Activated CD8-positive, alpha-beta memory T cell treated with anti-CD3 and anti-CD28 coated beads, Interleukin-2, amount 50 U/mL, for 1 hour (primary cell): ENCODE data around the gene CMIP.
A peak's percentile ranks its signal among the peaks of the same experiment; 100 is the strongest.

Experiments
- DNase-seq: peaks from one replicate; pipeline ENCODE4 v3.0.0-alpha.2; 2020; ENCODE audit errors: extremely low read depth

CMIP gene

DNA sequence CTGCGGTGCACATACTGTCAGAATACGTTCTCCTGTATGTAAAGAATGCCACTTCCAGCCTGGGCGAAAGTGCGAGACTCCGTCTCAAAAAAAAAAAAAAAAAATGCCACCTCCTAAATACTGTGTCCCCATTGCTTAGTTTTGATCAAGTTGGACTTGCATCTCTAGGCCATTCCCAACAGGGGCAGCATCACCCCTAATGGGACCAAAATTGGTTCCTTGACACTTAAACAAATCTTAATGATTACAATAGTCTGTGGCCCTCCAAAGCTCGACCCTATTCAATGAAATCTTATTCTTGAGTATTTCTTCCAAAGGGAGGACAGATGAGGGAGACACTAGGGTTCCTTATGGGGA, 179.8 kb downstream of the CMIP start:
- no peak for DNase-seq

DNA sequence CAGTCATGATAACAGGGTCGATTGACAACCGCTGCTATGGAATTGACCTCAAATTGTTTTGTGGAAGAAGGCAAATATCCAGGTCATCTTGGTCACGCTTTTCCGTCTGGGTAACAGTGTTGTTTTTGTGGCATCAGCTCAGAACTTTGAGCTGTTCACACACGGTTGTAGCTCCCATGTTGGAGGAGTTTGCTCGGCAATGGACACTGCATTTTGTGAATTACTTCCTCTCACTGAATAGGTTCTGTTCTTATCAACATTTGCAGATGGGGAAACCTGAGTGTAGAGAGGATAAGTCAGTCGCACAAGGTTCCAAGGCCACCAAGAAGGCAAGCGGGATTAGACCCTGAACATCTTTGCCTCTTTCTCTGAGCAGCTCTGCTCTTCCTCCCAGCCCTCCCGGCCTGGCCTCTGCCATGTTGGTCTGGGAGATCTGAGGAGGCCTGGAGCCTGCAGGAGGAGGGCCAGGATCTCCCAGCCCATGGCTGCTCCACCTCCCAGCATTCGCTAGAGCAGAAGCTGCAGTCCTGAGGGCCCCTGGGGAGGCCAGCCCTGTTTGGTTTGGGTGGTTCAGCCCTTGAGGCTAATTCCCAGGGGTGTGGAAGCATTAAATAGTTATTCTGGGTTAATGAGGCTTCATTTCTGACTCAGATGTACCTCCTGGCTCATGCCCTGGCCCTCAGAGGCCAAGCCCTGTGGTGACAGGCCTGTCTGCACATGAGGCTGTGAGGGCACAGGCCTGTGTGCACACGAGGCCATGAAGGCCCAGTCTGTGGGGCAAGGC, 180.3 kb downstream of the CMIP start:
- no peak for DNase-seq

DNA sequence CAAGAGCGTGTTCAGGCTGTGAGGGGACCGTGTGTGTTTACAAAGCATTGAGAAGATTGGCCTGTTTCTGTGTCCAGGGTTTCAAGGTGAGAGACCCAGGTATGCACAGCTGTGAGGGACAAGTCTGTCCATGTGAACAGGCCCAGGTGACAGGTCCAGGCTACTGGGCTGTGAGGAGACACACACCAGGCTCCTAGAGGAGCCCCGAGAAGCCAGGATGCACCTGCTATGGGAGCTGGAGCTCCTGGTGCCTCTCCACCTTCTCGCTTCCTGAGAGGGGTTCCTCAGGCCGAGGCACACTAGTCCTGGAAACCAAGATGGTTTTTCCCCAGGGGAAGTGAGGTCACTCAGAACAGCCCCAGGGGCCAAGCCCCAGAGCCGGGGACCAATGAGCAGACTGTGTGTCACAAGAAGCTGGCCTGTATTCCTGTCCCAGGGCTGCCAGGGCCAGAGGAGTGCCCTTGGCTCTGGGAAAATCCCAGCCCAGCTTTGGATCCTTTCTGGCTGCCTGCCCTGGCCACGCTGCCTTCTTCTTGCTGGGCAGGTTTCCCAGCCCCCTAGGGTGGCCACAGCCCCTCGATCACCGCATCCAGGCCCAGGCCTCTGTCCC, 181.0 kb downstream of the CMIP start:
- DNase-seq = no peak

DNA sequence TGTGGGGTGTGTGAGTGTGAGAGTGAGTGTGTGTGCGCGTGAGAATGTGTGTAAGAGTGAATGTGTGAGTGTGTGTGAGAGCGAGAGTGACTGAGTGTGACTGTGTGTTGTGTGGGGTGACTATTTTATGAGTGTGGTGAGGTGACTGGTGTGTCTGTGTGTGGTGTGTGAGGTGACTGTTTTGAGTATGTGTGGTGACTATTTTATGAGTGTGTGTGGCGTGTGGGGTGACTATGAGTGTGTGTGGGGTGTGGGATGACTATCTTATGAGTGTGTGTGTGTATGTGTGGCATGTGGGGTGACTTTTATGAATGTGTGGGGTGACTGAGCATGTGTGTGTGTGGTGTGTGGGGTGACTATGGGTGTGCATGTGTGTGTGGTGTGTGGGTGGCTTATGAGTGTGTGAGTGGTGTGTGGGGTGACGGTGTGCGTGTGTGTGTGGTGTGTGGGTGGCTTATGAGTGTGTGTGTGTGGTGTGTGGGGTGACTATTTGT, 181.6 kb downstream of the CMIP start:
- no peak for DNase-seq

DNA sequence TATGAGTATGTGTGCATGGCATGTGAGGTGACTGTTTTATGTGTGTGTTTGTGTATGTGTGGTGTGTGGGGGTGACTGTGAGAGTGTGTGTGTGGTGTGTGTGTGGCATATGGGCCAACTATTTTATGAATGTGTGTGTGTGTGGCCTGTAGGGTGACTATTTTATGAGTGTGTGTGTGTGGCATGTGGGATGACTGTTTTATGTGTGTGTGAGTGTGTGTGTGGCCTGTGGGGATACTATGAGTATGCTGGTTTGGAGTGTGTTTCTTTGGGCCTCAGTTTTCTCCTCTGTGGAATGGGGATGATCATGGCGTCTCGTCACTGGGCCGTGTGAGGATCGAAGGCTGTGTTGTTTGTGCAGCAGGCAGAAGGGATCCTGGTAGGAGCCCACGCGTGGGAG, 182.4 kb downstream of the CMIP start:
- no peak for DNase-seq

DNA sequence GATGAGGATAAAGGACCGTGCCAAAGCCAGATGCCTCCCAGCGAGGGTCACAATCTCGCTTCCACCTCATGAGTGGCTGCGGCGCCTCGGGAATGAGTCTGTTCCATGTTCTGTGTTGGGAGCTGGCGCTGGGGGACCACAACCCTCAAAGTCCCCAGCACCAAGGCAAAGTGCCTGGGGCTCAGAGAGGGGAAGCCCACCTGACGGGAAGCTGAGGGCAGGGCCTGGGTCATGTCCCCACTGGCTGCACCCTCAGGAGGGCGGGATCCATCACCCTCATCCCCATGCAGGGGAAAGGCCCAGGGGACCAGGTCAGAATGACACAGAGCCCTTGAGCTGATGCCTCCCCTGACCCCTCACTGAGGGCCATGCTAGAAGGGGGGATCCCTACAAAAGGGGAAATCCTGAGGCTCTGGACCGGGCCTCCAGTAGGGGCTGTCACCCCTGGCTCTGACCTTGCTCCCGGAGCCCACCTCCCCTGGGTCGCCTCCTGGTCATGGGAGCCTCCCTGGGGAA, 183.2 kb downstream of the CMIP start:
- DNase-seq = no peak

DNA sequence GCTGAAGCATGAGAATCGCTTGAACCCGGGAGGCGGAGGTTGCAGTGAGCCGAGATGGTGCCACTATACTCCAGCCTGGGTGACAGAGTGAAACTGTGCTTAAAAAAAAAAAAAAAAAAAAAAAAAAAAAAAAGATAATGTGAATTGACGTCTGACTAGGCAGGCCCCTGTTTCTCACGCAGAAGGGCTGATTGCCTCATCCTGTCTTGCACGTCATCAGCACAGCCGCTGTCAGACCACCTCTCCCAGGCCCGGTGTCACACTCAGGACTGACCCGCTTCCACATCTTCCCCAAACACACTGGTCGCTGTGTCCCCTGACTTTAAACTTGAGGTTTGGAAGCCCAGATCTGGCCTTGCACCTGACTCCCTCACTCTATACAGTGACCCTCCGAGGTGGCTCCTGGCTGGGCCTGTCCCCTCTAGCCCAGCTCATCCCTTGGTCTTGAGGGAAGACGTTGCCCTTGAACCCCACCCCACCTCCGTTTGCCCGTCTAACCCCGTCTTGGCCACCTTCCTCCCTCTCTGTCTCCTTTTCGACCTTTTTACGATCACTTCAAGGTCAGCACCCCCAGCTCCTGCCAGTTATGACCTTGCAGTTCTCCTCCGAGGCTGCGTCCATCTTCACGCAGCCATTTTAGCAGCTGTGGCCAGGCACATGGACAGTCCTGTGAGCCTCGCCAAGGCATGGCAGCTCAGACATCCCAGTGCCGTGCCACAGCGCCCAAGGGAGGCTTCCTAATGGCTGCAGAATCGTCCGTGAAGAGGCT, 184.6 kb downstream of the CMIP start:
- DNase-seq = no peak

DNA sequence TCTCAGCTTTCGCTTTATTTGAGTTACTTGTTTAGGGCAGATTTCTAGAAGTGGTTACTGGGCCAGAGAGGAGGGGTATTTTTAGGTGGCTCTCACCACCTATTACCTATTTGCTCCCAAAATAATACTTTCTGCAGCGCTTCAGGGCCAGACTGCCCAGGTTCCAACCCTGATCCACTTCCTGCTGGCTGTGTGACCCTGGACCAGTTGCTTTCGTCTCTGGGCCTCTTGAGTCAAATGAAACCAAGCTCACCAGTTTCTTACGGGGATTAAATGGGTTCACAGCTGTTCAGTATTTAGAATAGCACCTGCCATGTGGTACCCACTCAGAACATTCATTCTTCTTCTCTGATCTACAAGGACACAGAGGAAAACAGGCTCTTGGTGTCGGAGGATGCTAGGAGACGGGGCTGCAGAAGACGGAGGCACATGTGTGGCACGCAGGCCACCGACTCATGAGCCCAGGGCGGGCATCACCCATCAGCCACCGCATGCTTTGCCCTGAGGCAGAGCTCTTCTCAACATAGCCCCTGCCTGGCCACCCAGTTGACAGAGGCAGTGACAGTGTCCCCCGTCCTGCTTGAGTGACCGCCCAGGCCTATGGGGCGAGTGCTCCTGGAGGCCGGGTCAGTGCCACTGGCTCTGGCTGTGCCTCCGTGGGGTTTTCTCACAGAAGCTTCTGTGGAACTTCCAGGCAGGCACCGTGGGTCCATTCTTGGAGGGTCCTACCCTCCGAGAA, 185.5 kb downstream of the CMIP start:
- no peak for DNase-seq

DNA sequence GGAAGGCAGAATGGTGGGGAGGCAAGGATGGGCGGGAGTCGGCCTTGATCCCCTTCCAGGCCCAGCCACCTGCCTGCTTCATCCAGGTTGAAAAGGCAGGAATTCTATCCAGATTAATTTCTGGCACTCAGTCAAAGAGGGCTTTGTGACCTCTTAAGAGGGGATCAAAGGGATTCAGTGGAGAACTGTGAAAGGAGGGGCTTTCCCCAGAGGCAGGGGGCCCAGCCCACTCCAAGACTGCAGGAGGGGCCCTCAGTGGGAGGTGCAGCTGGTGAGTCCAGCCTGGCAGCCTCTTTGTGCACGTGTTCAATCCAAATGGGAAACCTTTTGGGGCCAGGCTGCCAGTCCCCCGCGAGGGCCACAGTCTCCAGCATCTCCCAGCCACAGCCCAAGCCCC, 186.0 kb downstream of the CMIP start:
- DNase-seq = no peak

DNA sequence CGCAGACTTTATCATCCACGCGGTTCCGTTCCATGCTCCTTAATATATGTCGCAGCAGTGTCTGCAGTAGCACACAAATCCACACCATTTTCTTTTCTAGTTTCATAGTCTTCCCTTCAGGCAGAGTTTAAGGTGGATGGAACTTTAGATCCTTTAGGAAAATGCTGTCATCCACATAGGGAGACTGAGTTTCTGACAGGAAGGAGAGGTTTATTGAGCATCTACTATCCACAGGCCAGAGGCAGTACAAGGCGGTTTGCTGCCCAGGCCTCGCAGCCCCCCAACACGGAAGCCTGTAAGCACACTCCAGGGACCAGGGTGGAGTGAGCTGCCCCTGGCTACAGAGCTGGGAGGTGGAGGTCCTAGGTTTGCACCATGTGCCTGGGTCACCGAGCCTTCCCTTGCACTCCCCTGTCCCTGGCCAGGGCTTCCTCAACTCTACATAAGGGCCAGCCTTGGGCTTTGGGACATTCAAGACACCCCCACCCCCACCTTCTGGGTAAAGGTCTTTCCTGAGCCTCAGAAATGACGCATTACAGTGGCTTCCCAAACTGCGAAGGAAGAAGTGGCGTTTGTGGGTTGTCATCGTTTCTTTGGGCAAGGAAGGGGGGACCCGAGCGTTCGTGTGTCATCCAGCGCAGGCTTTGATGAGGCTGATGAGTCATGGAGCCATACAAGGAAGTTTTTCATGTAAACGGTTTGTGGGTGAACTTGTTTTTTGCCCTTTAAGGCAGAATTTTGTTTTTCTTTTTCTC, 188.0 kb downstream of the CMIP start:
- DNase-seq = peak; percentile 68

DNA sequence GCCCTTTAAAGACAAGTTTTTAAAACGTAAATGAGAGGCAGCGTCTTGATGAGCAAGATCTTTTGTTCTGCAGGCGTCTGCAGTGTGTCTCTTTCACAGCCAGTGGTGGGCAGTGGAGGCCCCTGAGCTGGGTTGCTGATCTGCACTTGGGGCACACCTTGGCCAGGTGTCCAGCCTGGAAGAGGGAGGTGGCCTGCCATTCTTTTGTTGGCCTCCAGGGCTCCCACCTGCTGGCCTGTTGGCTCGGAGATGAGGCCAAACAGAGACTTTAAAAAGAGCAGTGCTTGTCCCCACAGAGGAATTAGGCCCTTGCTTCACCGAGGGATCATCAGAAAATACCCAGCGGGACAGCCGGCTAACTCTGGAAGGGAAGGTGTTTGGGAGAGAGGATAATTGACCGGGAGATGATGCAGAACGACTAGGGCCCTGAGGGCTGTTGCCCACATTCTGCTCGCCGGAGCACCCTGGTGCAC, 188.6 kb downstream of the CMIP start:
- DNase-seq = peak; percentile 17

DNA sequence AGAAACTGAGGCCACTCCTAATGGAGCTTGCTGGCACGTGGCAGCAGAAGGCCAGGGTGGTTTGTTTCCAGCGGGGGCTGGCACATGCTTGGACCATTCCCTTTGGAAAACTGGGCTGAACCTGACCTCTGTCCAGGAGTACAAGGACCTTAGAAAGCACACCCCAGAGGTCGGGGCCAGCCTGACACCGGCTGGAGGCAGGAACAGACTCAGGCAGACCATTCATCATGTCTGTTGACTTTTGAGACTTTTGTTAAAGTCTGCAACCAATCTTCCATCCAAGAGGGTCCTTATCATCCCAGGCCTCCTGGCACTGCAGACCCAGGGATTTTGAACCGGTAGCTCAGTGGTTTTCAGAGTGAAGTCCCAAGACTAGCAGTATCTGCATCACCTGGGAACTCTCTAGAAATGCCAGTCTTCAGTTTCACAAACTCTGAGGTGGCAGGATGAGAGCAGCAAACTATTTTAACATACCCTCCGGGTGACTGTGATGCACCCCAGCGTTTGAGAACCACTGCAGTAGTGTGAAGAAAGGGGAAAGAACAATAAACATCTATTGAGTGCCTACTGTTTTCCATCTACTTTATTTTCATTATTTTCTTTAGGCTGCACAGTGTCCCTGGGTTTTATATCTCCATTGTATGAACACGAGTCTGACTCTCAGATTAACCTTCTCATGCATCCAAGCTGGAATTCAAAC, 189.2 kb downstream of the CMIP start:
- DNase-seq = no peak

DNA sequence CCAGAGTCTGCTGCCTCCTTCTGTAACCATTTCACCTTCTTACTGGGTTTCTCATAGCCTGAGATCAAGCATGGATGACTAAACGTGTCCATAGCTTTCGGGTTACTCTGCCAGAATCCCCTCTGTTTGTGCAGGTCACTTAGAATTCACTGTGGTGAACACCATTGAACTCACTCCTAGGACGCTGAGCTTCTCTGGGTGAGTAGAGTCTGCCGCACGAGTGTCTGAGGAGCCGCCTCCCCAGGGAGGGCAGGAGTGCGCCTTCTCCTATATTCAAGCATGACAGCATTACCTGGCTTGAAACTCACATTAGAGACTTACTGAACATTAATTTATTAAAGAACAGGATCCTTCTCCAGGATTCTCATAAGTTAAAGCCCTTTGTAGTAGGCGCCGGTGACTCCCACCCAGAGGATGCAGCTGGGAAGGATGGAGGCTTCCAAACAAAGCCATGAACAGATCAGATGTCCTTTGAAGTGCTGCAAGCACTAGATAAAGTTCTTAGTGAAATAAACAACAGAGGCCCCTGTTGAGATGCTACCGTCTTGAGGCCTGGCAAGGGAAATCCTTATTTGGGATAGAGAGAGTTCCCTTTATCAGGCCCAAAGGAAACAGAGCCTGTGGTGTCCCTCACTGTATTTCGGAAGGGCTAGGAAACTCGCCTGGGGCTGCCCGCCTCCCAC, 189.9 kb downstream of the CMIP start:
- DNase-seq = no peak

DNA sequence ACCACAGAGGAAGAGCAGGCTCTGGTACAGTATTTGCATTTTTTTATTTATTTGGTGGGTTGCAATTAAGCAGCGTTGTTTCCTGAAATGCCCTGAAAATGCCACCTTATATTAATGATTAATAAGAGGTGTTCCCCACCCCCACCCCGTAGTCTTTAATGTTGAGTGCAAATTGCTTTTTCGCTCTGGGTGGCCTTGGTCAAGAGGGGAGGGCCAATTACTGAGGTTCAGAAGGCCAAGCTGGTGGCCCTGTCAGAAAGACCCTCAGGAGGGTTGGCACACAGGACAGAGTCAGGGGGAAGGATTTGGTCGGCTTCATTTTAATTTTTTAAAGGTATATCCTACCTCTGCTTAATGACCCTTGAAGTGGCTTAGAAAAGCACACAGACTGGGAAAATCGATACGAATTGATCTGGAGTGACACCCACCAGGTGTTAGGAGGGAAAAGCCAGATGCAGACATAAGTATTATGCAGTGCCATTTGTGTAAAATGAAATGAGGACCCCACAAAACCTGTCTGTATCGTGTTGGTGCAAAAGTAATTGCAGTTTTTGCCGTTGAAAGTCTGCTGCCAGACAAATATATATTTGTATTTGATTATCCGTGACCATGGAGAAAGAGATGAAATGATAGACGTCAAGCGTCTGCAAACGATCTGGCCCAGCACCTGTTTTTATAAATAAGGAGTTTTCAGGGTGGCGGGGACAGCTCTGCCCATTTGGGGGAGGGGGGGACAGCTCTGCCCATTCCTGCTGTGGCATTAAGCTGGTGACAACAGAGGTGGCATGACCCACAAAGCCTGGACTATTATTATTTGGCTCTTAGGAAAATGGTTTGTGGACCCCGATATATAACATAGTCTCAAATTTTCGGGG, 190.7 kb downstream of the CMIP start:
- no peak for DNase-seq

DNA sequence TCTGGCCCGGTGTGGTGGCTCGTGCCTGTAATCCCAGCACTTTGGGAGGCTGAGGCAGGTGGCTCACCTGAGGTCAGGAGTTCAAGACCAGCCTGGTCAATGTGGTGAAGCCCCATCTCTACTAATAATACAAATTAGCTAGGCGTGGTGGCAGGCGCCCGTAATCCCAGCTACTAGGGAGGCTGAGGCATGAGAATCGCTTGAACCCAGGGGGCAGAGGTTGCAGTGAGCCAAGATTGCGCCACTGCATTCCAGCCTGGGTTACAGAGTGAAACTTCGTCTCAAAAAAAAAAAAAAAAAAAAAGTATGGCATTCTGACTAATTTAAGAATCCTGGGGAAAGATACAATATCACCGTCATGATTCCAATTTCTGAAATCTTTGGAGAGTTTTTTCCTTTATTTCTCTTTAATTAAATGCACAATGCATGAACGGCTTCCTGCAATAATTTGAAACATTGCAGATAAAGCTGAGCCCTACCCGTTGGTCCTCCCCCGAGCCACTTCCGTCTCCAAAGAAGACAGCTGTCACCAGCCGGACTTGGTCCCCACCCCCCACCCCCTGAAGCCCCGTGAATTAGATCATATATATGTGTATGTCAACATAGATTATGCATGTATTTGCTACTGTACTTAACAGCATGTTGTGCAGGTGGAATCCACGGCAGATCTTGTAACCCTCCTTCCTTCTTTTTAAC, 191.8 kb downstream of the CMIP start:
- DNase-seq = no peak

DNA sequence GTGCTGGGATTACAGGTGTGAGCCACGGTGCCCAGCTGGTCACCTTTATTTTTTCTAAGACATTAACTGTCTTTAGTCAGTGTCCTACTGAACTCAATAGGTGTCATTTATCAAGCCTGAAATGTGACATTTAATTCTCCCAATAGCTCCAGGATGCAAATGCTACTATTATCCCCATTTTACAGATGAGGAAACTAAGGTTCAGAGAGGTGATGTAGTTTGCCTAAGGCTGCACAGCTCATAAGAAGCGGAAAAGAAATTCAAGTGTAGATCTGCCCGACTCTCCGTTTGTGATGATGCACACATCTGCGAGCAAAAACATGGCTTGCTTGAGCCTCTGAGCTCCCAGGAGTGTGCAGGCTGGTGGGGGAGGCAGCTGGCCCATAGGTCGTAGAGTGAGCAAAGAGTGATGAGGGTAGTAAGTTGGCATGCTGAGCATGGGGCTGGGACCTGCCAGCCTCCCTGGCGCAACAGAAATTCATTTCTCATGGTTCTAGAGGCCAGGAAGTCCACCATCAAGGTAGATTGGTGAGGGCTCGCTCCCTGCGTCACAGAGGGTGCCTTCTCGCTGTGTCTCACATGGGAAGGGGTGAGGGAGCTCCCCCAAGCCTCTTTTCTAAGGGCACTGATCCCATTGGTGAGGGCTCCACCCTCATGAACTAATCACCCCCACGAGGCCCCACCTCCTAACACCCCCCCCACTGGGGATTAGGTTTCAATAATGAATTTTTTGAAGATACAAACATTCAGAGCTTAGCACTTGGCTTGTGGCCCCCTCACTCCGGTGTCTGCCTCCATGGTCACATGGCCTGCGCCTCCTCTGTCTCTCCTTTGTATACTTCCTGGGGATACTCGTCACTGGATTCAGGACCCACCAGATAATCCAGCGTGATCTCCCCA, 193.0 kb downstream of the CMIP start:
- no peak for DNase-seq

DNA sequence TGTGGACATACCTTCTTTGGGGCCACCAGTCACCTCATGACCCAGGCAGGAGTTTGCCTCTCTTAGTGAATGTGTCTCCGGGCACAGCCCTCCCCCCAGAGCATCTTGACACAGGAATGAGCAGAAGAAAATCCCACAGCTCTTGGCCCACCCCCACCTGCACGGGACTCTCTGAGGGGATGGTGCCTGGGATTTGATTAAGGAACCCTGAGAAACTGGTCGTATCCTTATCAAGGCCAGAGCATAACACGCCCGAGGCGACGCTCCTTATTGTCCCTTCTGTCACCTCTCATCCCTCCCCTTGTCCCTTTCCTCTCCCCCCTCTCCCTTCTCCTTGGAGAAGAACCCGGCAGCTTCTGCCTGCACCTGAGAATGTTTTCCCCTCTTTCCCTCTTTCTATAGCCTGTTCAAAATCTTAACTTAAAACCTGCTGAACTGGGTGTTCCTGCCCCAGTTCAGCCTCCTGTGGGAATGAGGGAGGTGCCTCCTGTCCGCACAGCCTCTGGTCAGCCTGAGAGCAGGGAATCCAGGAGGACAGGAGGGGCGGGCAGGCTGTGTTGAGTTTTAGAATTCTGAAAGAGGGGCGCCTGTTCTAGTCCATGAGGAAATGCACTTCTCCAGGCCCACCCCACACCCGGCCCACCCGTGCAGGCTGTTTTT, 193.8 kb downstream of the CMIP start:
- DNase-seq = no peak
